ENCODE measurements around the gene LHFPL6.

GRCh38 chr13:39448834-39449233, 154.2 kb downstream of the LHFPL6 start:
- TF ChIP-seq CTCF (IDR thresholded peaks at IDR 0.05; ENCODE audit: low read depth, low read length) (no peak), POLR2A (IDR thresholded peaks at IDR 0.05; ENCODE audit: extremely low read depth, insufficient read length) (no peak), MAX (IDR thresholded peaks at IDR 0.05; ENCODE audit: low read depth, low read length) (no peak), MYC (IDR thresholded peaks at IDR 0.05; ENCODE audit: low read depth, low read length) (no peak)
